Ascending aorta (tissue), 2 donors: ENCODE results near the gene BNC2. TPM values are rescaled to one million over a fixed set of nuclear protein-coding genes. Genes with fewer than 3 reads are reported as not detected.

Experiments
- DNase-seq, 2 donors: peaks; one replicate each; pipeline ENCODE4 v3.0.0-alpha.2; 2019; ENCODE audit warnings: low spot score in 2 of 2
- H3K27ac ChIP-seq, 2 donors: fragments of 200-600 bp; sonication (generic); one replicate each; pipeline ENCODE4 v1.5.1; 2016 to 2017; ENCODE audit warnings: mild to moderate bottlenecking in 1 of 2
- H3K27me3 ChIP-seq: fragments of 200-600 bp; sonication (generic); one replicate; pipeline ENCODE4 v1.5.1; 2017
- H3K36me3 ChIP-seq, 2 donors: fragments of 200-600 bp; sonication (generic); one replicate each; pipeline ENCODE4 v1.5.1; 2016
- H3K4me1 ChIP-seq, 2 donors: fragments of 200-600 bp; sonication (generic); one replicate each; pipeline ENCODE4 v1.5.1; 2016 to 2017; ENCODE audit warnings: mild to moderate bottlenecking in 1 of 2
- H3K4me3 ChIP-seq, 2 donors: fragments of 200-600 bp; sonication (generic); one replicate each; pipeline ENCODE4 v1.5.1; 2016 to 2017; ENCODE audit warnings: mild to moderate bottlenecking in 1 of 2
- H3K9me3 ChIP-seq, 2 donors: fragments of 200-600 bp; sonication (generic); one replicate each; pipeline ENCODE4 v1.5.1; 2016
- intact Hi-C: fragments of 100-400 bp; cut with DNase I; formaldehyde crosslinking; loops from one replicate; pipeline ENCODE4 v1.15.1; 2023
- total RNA-seq: library from RNA; depleted of rRNA; stranded (reverse); fragments of >200 nt; gene quantifications from one replicate; pipeline ENCODE4 v1.1.0, GENCODE V29; 2016
- TF ChIP-seq, protein P1 (sequence below), 3 experiments: fragments of 200-600 bp in 2 of 3; fragments of 450-650 bp in 1 of 3; sonication (generic) in 2 of 3; IDR thresholded peaks; one replicate each; pipeline ENCODE4 v1.5.1; 2016 to 2019; ENCODE audit warnings: antibody characterized with exemption in 3 of 3, mild to moderate bottlenecking in 1 of 3, moderate library complexity in 1 of 3

Gene BNC2
- total RNA-seq, 1 donor from 2014 or later: 25.5 TPM

DNA sequence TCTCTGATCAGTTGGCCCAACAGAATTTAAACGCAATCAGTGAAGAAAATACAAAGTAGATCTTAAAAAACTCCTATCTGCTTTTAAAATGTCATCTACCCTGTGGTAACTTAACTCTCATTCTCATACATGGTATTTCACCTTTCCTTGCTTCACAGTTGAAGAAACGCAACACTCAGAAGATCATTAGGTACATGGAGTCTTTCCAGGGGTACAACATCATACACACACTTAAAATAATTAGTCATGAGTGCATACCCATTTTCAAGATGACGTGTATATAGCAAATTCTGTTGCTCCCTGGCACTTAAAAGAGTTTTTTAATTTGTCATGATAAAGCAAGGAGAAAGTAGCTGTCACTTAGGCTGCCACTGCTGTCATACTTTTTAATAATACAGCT is 259.9 kb downstream of the BNC2 start:
- no peak for DNase-seq
- Histone ChIP-seq H3K9me3 (no peaks in the 10 kb centered on the region), H3K4me1 (no peaks in the 10 kb centered on the region), H3K27me3 (no peaks in the 10 kb centered on the region), H3K27ac (no peak overlapping the region), H3K4me3 (no peak overlapping the region), H3K36me3 (no peaks in the 10 kb centered on the region)
- TF ChIP-seq, protein P1, sequence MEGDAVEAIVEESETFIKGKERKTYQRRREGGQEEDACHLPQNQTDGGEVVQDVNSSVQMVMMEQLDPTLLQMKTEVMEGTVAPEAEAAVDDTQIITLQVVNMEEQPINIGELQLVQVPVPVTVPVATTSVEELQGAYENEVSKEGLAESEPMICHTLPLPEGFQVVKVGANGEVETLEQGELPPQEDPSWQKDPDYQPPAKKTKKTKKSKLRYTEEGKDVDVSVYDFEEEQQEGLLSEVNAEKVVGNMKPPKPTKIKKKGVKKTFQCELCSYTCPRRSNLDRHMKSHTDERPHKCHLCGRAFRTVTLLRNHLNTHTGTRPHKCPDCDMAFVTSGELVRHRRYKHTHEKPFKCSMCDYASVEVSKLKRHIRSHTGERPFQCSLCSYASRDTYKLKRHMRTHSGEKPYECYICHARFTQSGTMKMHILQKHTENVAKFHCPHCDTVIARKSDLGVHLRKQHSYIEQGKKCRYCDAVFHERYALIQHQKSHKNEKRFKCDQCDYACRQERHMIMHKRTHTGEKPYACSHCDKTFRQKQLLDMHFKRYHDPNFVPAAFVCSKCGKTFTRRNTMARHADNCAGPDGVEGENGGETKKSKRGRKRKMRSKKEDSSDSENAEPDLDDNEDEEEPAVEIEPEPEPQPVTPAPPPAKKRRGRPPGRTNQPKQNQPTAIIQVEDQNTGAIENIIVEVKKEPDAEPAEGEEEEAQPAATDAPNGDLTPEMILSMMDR (IDR thresholded peaks at IDR 0.05): no peak
- intact Hi-C loops: no loop called here

DNA sequence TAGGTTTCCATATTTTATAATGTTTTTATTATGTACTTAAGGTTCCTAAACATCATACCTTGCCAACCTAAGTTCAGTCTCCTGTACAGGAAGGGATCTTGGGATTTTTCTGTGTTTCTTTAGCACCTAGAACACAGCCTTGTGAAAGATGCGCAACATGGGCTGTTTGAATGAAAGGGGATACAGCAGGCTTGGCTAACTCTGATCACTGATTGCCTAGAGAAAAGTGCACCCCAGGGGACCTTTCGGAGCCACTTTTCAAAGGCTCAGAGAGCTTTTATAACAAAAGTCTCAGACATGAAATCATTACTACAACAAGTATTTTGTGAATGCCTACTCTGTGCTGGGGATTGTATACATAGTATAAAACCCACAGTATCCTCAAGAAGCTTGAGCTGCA is 261.6 kb downstream of the BNC2 start:
- H3K4me1 ChIP-seq: no peaks in the 10 kb centered on the region
- intact Hi-C loops: no loop called here

DNA sequence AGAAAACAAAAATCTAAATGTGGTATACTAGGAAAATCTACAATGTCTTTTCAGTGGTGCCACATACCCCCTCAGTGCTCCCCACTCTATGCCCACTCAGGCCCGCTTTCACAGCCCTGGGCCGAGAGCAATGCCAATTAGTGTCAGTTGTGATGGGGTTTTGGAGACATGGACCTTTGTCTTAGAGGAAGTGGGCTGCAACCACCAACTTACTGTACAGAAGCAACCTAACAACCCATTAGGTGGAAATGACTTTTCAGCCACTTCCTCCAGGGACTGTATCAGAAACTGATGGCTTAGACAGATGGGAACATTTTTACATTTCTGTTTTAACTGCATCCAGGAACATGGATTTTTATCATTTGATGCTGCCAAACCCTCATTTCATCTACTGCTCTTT is 268.0 kb downstream of the BNC2 start:
- no peak for DNase-seq
- H3K9me3 ChIP-seq: no peaks in the 10 kb centered on the region
- no peaks in the 10 kb centered on the region for H3K27me3 ChIP-seq
- intact Hi-C loops: no loop called here
- TF ChIP-seq, protein P1 (IDR thresholded peaks at IDR 0.05): no peak
- no peaks in the 10 kb centered on the region for H3K36me3 ChIP-seq
- no peak overlapping the region for H3K4me3 ChIP-seq
- no peak overlapping the region for H3K27ac ChIP-seq
- no peaks in the 10 kb centered on the region for H3K4me1 ChIP-seq

More for the DNA sequence above, 261.6 kb downstream of the BNC2 start:
- Histone ChIP-seq H3K36me3 (no peaks in the 10 kb centered on the region), H3K27me3 (no peaks in the 10 kb centered on the region), H3K4me3 (no peak overlapping the region), H3K27ac (no peak overlapping the region), H3K9me3 (no peaks in the 10 kb centered on the region)
- DNase-seq: no peak
- TF ChIP-seq, protein P1 (IDR thresholded peaks at IDR 0.05): no peak

DNA sequence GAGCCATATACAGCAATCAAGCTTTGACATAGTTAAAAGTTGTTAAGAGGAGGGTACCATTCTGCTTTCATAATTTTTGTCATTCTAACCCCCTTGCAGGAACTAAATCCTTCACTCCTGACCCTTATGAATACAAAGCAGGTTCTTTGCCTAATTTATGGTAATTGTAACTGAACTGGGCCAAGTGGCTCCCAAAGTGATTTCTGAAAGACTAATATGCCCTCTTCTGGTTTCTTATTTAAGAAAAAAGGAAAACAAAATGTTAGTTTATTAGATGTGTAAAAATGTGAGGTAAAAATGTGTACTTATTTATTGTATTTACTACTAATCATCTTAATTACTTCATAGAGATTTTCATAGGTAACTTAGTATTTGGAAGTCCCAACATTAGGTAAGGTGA is 268.5 kb downstream of the BNC2 start:
- TF ChIP-seq, protein P1 (IDR thresholded peaks at IDR 0.05): no peak
- Histone ChIP-seq H3K27ac (no peak overlapping the region), H3K27me3 (no peaks in the 10 kb centered on the region), H3K4me1 (no peaks in the 10 kb centered on the region), H3K9me3 (no peaks in the 10 kb centered on the region), H3K4me3 (no peak overlapping the region), H3K36me3 (no peaks in the 10 kb centered on the region)
- intact Hi-C loops: no loop called here
- no peak for DNase-seq

DNA sequence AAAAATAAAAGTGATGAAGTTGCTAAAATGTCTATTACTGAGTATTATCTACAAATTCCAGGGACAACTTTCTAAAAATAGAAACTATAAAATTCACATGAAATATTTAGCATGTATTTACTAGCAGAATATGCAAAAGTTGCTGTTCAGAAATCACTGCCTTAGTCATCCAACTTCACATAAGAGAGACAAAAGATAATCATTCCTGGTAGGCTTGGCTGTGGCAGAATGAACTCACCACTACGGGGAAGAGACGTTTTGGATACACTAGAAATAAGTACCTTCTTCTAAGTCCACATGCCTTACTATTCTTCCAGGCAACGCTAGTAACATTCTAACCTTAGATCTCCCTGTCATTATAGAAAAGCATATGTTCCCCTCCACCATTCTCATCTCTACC is 272.2 kb downstream of the BNC2 start:
- Histone ChIP-seq H3K4me1 (no peaks in the 10 kb centered on the region), H3K27me3 (no peaks in the 10 kb centered on the region), H3K9me3 (no peaks in the 10 kb centered on the region), H3K36me3 (no peaks in the 10 kb centered on the region), H3K4me3 (no peak overlapping the region), H3K27ac (no peak overlapping the region)
- intact Hi-C loops: no loop called here
- no peak for DNase-seq
- TF ChIP-seq, protein P1 (IDR thresholded peaks at IDR 0.05): no peak

DNA sequence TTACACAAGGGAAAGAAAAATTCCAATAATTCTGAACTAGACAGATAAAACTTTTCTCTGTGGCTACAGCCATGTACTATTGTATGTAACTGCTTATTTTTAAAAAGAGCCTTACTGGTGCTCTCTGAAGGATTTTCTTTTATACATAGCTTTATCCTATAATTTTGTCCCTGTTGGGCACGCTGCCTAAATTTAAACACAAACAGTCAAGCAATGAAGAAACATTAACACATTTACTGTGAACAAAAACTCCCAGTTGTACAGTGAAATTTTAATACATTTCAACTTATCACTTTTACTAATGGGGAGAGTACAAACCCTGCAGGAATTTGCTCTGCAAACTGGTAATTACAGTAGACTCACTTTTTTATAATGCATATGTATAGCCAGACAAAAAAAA is 273.3 kb downstream of the BNC2 start:
- Histone ChIP-seq H3K27ac (no peak overlapping the region), H3K4me1 (no peaks in the 10 kb centered on the region), H3K9me3 (no peaks in the 10 kb centered on the region), H3K4me3 (no peak overlapping the region), H3K27me3 (no peaks in the 10 kb centered on the region), H3K36me3 (no peaks in the 10 kb centered on the region)
- no peak for DNase-seq
- intact Hi-C loops: no loop called here
- TF ChIP-seq, protein P1 (IDR thresholded peaks at IDR 0.05): no peak
